ENCODE measurements around the gene ARPC2. TPM values are rescaled to one million over a fixed set of nuclear protein-coding genes. Genes with fewer than 3 reads are reported as not detected.
"Not testable (repeated sequence)": the region's sequence is repeated elsewhere in the genome, so short reads cannot be mapped to it uniquely, and the experiment has no call there.

ARPC2 gene
- total RNA-seq: 100 to 1,000 TPM; 278 to 384 (median 348) TPM

- TF ChIP-seq, protein P1, sequence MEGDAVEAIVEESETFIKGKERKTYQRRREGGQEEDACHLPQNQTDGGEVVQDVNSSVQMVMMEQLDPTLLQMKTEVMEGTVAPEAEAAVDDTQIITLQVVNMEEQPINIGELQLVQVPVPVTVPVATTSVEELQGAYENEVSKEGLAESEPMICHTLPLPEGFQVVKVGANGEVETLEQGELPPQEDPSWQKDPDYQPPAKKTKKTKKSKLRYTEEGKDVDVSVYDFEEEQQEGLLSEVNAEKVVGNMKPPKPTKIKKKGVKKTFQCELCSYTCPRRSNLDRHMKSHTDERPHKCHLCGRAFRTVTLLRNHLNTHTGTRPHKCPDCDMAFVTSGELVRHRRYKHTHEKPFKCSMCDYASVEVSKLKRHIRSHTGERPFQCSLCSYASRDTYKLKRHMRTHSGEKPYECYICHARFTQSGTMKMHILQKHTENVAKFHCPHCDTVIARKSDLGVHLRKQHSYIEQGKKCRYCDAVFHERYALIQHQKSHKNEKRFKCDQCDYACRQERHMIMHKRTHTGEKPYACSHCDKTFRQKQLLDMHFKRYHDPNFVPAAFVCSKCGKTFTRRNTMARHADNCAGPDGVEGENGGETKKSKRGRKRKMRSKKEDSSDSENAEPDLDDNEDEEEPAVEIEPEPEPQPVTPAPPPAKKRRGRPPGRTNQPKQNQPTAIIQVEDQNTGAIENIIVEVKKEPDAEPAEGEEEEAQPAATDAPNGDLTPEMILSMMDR (IDR thresholded peaks at IDR 0.05): no peak
- peak; percentile 94 for ATAC-seq (ENCODE audit: low FRiP score)
Measured at GRCh38 chr2:218216674-218217359, at the start of gene ARPC2. Gene ARPC2 (plus strand): TSS chr2:218217189. CDS start chr2:218217471, 282 bp downstream.

GRCh38 chr2:218168016-218168415, 49.0 kb upstream of the ARPC2 start:
- DNase-seq (ENCODE audit: low spot score): no peak
- TF ChIP-seq, protein P1 (IDR thresholded peaks at IDR 0.05): no peak

More at GRCh38 chr2:218216674-218217359, at the start of gene ARPC2:
- peak; percentile 79 for DNase-seq (ENCODE audit: low spot score)

GRCh38 chr2:218168635-218169462, 48.1 kb upstream of the ARPC2 start:
- DNase-seq (ENCODE audit: low spot score): peak; percentile 67
- TF ChIP-seq, protein P1 (IDR thresholded peaks at IDR 0.05): no peak
- peak; percentile 69 for ATAC-seq (ENCODE audit: low FRiP score)

More at GRCh38 chr2:218168016-218168415, 49.0 kb upstream of the ARPC2 start:
- ATAC-seq (ENCODE audit: low FRiP score): no peak

GRCh38 chr2:218169757-218170546, 47.0 kb upstream of the ARPC2 start:
- no peak for ATAC-seq (ENCODE audit: low FRiP score)
- TF ChIP-seq, protein P1 (IDR thresholded peaks at IDR 0.05): no peak
- no peak for DNase-seq (ENCODE audit: low spot score)

DNA sequence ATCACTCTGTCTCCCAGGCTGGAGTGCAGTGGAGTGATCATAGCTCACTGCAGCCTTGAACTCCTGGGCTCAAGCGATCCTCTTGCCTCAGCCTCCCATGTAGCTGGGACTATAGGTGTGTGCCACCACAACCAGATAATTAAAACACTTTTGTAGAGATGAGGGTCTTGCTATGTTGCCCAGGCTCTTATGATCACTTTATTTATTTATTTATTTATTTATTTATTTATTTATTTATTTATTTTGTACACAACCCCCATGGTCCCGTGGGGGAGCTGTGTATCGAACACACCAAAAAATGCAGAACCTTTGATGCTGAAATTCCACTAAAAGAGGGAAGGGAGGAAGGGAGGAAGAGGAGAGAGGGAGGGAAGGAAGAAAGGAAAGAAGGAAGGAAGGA, 45.2 kb upstream of the ARPC2 start:
- ATAC-seq (ENCODE audit: low FRiP score): not testable (repeated sequence)

DNA sequence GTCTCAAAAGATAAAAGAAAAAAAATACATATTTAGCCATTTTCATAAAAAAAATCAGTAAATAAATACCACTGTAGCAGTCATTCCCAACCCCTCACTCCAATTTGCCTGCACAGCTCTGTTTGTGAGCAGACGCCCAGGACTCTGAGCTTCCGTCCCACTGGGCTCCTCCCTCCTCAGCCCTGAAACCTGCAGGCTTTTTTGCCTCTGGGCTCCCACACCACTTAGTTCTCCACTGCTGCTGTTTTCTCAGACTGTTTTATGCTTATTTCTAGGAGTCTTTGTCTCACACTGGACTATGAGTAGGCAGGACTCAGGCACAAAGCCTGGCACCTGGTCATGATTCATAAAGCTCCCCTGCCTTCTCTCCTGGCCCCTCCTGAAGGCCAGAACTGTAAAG, 44.1 kb upstream of the ARPC2 start:
- TF ChIP-seq, protein P1 (IDR thresholded peaks at IDR 0.05): no peak
- ATAC-seq (ENCODE audit: low FRiP score) (no peak), DNase-seq (ENCODE audit: low spot score) (no peak)

More for the DNA sequence above, 45.2 kb upstream of the ARPC2 start:
- not testable (repeated sequence) for DNase-seq (ENCODE audit: low spot score)

- ATAC-seq (ENCODE audit: low FRiP score): no peak
Measured at GRCh38 chr2:218179782-218180181, 37.2 kb upstream of the ARPC2 start.

More at GRCh38 chr2:218179782-218180181, 37.2 kb upstream of the ARPC2 start:
- no peak for DNase-seq (ENCODE audit: low spot score)
- TF ChIP-seq, protein P1 (IDR thresholded peaks at IDR 0.05): no peak

Measured in omental fat pad (tissue), 4 donors.